ENCODE results near the gene LAGE3.

- TF ChIP-seq CTCF (IDR thresholded peaks at IDR 0.05) (no peak), POLR2A (IDR thresholded peaks at IDR 0.05) (no peak)
These were observed 26.3 kb downstream of the LAGE3 start for GRCh38 chrX:154452823-154453222.

Data from body of pancreas (tissue), 4 donors.